AG04450 (cell line): ENCODE measurements around the gene MOB2. TPM values are rescaled to one million over a fixed set of nuclear protein-coding genes. Genes with fewer than 3 reads are reported as not detected.

Experiments
- CTCF ChIA-PET: fragments of 300-600, 350-600 bp; formaldehyde crosslinking; extraction: SDS; loops from one replicate; lab custom pipeline; 2022; ENCODE audit warnings: antibody characterized with exemption, inconsistent platforms; lab: Charles Lee
- POLR2A ChIA-PET: fragments of 350-600 bp; formaldehyde crosslinking; extraction: SDS; loops from one replicate; lab custom pipeline; 2021; ENCODE audit warnings: antibody characterized with exemption, inconsistent platforms; lab: Yijun Ruan, JAX
- DNase-seq: peaks from one replicate; pipeline ENCODE4 v3.0.0-alpha.2; 2011; ENCODE audit warnings: low read depth, low spot score
- H3K27ac ChIP-seq: one replicate; pipeline ENCODE4 v1.5.1; 2012; ENCODE audit warnings: low read depth, low read length, control low read depth
- H3K27me3 ChIP-seq: one replicate; pipeline ENCODE4 v1.6.0; 2012; ENCODE audit warnings: low read length; ENCODE audit not compliant: control insufficient read depth, insufficient read depth
- H3K4me3 ChIP-seq: 2 replicates; pipeline ENCODE4 v1.5.1; 2011; ENCODE audit warnings: mild to moderate bottlenecking, low read depth, low read length, control low read depth
- H3K9me3 ChIP-seq: 2 replicates; pipeline ENCODE4 v1.5.1; 2012; ENCODE audit warnings: low read length; ENCODE audit not compliant: control insufficient read depth, insufficient read depth
- polyA plus RNA-seq: library from polyadenylated mRNA; depleted of rRNA; stranded (reverse); fragments of >200 nt; gene quantifications from 2 replicates; pipeline ENCODE4 v1.2.3, GENCODE V29; 2011
- TF ChIP-seq, protein P1 (sequence below): IDR thresholded peaks from 2 replicates; pipeline ENCODE4 v1.5.1; 2011; ENCODE audit warnings: low read depth, low read length, control low read depth, inconsistent platforms

MOB2 gene
- polyA plus RNA-seq, 1 experiment: 19.9 TPM

DNA sequence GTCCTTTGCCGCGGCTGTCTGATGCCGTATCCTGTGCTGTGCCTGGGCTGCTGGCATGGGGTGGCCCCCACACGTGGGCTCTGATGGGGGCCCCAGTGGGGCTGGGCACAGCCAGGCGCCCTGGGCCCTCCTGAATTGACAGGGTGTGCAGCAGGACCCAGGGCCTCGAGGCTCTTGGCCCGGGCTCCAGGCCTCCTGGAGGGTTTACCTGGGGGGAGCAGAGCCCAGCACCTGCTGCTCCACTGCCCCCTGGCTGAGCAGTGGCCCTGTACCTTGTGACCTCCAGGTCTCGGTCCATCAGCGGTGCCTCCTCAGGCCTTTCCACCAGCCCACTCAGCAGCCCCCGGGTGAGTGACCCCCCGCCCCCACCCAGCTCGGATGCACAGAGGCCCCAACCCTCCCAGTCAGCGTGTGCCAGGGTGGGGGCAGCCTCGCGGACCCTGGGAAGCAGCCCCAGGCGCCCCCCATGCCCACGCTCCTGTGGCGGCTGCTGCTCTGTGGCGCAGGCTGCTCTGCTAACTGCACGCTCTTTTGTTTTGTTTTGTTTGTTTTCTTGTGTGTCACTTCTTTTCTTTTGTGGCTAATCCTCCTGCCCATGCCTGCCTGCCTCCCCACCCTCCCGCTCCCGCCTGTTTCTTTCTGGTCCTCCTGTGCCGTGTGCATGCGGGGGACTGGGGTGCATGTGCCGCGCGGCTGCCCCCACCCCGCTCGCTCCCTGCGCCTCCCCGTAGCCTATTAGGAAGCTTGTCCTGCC, 36.9 kb downstream of the MOB2 start:
- Histone ChIP-seq H3K27ac (no peak overlapping the region), H3K27me3 (no peaks in the 10 kb centered on the region), H3K9me3 (no peaks in the 10 kb centered on the region; the same call in 1 of the 2 replicates), H3K4me3 (no peak overlapping the region)
- TF ChIP-seq, protein P1, sequence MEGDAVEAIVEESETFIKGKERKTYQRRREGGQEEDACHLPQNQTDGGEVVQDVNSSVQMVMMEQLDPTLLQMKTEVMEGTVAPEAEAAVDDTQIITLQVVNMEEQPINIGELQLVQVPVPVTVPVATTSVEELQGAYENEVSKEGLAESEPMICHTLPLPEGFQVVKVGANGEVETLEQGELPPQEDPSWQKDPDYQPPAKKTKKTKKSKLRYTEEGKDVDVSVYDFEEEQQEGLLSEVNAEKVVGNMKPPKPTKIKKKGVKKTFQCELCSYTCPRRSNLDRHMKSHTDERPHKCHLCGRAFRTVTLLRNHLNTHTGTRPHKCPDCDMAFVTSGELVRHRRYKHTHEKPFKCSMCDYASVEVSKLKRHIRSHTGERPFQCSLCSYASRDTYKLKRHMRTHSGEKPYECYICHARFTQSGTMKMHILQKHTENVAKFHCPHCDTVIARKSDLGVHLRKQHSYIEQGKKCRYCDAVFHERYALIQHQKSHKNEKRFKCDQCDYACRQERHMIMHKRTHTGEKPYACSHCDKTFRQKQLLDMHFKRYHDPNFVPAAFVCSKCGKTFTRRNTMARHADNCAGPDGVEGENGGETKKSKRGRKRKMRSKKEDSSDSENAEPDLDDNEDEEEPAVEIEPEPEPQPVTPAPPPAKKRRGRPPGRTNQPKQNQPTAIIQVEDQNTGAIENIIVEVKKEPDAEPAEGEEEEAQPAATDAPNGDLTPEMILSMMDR: no peak
- ChIA-PET CTCF (no interaction called here), POLR2A (no interaction called here)
- DNase-seq: no peak

DNA sequence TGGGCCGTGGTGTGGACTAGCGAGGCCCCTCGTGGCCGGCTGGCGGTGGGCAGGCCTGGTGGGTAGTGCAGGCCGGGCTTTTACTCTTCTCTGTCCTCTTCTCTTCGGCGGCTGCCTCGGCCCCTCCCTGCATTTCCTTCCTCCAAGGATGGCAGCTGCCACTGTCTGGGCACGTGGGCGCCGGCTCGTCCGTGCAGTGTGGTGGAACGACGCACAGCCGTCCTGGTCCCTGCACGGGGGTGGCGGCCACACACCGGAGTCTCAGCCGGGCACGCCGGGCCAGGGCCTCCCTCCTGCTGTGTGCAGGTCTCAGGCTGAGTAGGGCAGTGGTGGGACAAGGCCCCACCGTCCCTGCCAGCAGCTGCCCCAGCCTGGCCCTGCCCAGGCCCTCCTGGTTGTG, 37.7 kb downstream of the MOB2 start:
- CTCF ChIA-PET: no interaction called here
- Histone ChIP-seq H3K4me3 (no peak overlapping the region), H3K27ac (no peak overlapping the region), H3K9me3 (no peaks in the 10 kb centered on the region; the same call in 1 of the 2 replicates), H3K27me3 (no peaks in the 10 kb centered on the region)
- POLR2A ChIA-PET: no interaction called here
- TF ChIP-seq, protein P1: no peak
- DNase-seq: no peak

DNA sequence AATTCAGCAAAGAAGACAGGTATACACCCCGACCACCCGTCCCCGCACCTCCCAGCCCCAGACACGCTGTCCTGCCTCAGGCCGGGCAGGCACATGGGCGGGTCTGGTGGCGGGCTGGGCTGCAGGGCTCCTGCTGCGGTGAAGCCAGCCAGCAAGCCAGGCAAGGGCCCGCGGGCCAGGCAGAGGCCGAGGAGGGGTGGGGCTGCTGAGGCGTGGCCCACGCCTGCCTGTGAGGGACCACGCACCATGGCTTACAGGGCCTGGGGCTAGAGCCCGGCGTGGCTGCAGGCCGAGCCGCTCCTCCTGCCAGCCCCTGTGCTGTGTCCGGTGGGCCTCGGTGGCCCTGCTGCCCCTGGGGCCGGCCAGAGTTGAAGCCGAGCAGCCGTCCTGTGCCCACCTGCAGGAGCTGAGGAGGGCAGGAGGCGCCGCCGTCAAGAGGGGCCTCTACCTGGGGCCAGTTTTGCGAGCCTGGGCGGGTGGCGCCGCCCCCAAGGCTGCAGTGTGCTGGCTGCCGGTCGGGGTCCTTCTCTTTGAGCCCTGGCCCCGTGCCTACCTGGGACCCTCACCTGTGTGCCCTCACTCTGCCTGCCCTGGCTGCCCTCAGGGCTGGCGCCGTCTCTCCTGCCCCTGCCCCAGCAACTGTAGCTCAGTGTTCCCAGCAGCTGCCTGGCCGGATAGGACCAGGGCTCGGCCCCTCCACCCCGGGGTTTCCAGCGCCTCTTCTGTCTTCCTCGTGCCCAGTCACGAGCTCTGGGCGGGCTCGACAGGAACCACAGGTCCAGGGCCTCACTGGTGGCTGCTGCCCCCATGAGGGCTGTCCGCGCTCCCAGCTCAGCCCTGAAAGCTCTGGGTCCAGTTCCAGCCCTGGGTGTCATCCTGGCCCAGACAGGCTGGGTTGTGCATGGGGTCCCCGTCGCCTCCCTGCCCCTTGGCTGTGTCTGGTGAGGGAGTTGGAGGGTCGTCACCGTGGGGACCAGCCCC, 38.4 kb downstream of the MOB2 start:
- CTCF ChIA-PET: no interaction called here

DNA sequence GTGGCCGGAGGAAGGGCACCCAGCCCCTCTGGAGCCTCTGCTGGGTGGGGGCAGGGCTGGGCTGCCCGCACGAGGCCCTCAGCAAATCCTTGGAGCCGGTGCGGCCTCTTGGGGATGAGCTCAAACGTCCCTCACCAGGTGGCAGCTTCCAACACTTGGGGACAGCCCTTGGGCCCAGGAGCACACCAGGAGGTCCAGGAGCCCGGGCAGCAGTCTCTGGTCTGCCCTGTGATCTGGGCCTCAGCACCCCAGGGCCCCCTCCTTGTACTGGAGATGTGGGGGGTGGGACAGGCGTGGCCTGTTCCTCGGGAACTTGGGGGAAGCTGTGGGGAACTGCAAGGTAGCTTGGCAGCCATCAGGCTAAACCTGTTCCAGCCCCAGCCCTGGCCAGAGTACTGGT, 40.0 kb downstream of the MOB2 start:
- CTCF ChIA-PET: interaction anchor here (0.6 to 0.8 kb wide), 2 partner anchors 99 to 184 kb away, joined by 3 to 10 read pairs; no protein-coding TSS in a partner anchor
- H3K27me3 ChIP-seq: no peaks in the 10 kb centered on the region
- H3K4me3 ChIP-seq: no peak overlapping the region
- no peaks in the 10 kb centered on the region; the same call in 1 of the 2 replicates for H3K9me3 ChIP-seq
- H3K27ac ChIP-seq: no peak overlapping the region
- POLR2A ChIA-PET: interaction anchor here (0.5 kb wide), 1 partner anchor 249 kb away, joined by 4 read pairs; no protein-coding TSS in a partner anchor
- no peak for DNase-seq
- TF ChIP-seq, protein P1: no peak

More for the DNA sequence above, 38.4 kb downstream of the MOB2 start:
- no peak overlapping the region for H3K4me3 ChIP-seq
- TF ChIP-seq, protein P1: no peak
- no peaks in the 10 kb centered on the region; the same call in 1 of the 2 replicates for H3K9me3 ChIP-seq
- no peak for DNase-seq
- H3K27ac ChIP-seq: no peak overlapping the region
- POLR2A ChIA-PET: no interaction called here
- no peaks in the 10 kb centered on the region for H3K27me3 ChIP-seq
